ENCODE measurements around the gene MYO1H. TPM values are rescaled to one million over a fixed set of nuclear protein-coding genes. Genes with fewer than 3 reads are reported as not detected.

MYO1H gene
- total and polyA plus RNA-seq, 2 of the 13 experiments (the other 11 are each of a cell fraction or from before 2014, with no cell fraction given) = not detected

DNA sequence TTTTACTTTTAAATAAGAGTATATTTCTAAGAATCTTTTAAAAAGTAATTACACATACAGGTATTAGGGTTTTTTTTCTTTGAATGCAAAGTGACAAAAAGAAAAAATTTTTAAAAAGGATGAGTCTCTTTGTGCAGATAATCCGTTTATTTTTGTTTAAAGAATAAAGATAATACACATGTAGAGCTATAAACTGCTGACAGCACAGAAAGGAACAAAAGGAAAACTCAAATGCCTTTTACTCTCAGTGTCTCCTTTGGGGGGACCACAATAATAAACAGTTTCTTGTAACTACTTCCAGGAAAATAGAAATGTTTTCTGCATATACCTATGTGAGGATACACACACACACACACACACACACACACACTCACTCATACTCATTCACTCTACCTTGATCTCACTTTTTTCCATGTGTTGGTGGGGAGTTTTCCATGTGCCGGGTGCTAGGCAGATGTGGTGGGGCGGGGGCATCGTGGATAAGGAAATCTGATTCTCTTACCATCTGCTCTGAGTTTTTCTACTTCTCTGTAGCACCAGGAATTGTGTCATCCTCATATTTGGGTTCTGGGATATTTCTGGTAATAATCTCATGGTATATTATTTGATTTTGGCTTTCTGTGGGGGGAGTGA is 71.3 kb downstream of the MYO1H start:
- H3K4me3 ChIP-seq (replicated peaks in 1 of 3; ENCODE audit: insufficient read depth in 1 of 3, low read depth in 2 of 3, low read length in 3 of 3) = no peak overlapping the region
- H3K9ac ChIP-seq (ENCODE audit: insufficient read depth, low read depth, low read length) = no peak overlapping the region
- no peaks in the 10 kb centered on the region for H3K36me3 ChIP-seq (replicated peaks in 1 of 2; ENCODE audit: control insufficient read depth in 1 of 2, insufficient read depth in 2 of 2, low read length in 2 of 2)
- CTCF ChIA-PET (ENCODE audit: low intra/inter-chr PET ratio, low total read pairs) = no interaction called here
- no peaks in the 10 kb centered on the region; a peak in 1 of 5 replicates for H3K27me3 ChIP-seq (ENCODE audit: control insufficient read depth in 1 of 2, insufficient read depth in 2 of 2, low read length in 2 of 2)
- no peak overlapping the region for H3K4me2 ChIP-seq (ENCODE audit: low read depth, low read length)
- no TSS peak for BruUV-seq (replicated peaks)
- no peak overlapping the region for H2AFZ ChIP-seq (ENCODE audit: low read length)
- no peaks in the 10 kb centered on the region for H4K20me1 ChIP-seq (ENCODE audit: insufficient read depth, low read length)
- POLR2A ChIA-PET = no interaction called here
- no peaks in the 10 kb centered on the region for H3K9me3 ChIP-seq (ENCODE audit: low read length)
- WGBS (ENCODE audit: low lambda C conversion rate) = 9% methylated on average over 4 of the region's 4 CpGs
- FAIRE-seq (no peak), ATAC-seq (no peak), DNase-seq (ENCODE audit: low spot score) (no peak)
- no peaks in the 10 kb centered on the region for H3K79me2 ChIP-seq (ENCODE audit: insufficient read depth, low read length)
- TF ChIP-seq SIX1 (CRISPR knock-in tag; IDR thresholded peaks at IDR 0.05; ENCODE audit: borderline replicate concordance) = no peak
- TF ChIP-seq, protein P1, sequence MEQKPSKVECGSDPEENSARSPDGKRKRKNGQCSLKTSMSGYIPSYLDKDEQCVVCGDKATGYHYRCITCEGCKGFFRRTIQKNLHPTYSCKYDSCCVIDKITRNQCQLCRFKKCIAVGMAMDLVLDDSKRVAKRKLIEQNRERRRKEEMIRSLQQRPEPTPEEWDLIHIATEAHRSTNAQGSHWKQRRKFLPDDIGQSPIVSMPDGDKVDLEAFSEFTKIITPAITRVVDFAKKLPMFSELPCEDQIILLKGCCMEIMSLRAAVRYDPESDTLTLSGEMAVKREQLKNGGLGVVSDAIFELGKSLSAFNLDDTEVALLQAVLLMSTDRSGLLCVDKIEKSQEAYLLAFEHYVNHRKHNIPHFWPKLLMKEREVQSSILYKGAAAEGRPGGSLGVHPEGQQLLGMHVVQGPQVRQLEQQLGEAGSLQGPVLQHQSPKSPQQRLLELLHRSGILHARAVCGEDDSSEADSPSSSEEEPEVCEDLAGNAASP (CRISPR knock-in tag; IDR thresholded peaks at IDR 0.05; ENCODE audit: borderline replicate concordance) = no peak
- no peak for TF ChIP-seq ZNF333 (CRISPR knock-in tag; IDR thresholded peaks at IDR 0.05; ENCODE audit: borderline replicate concordance)
- TF ChIP-seq CENPT (CRISPR knock-in tag; IDR thresholded peaks at IDR 0.05; ENCODE audit: low read depth) = no peak
- TF ChIP-seq SMYD3 (CRISPR knock-in tag; IDR thresholded peaks at IDR 0.05) = no peak
- no peak for TF ChIP-seq ZNF121 (CRISPR knock-in tag; IDR thresholded peaks at IDR 0.05)
- TF ChIP-seq, protein P2, sequence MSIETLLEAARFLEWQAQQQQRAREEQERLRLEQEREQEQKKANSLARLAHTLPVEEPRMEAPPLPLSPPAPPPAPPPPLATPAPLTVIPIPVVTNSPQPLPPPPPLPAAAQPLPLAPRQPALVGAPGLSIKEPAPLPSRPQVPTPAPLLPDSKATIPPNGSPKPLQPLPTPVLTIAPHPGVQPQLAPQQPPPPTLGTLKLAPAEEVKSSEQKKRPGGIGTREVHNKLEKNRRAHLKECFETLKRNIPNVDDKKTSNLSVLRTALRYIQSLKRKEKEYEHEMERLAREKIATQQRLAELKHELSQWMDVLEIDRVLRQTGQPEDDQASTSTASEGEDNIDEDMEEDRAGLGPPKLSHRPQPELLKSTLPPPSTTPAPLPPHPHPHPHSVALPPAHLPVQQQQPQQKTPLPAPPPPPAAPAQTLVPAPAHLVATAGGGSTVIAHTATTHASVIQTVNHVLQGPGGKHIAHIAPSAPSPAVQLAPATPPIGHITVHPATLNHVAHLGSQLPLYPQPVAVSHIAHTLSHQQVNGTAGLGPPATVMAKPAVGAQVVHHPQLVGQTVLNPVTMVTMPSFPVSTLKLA (IDR thresholded peaks at IDR 0.05) = peak; percentile 51; the same call in 1 of the 2 replicates
- peak; percentile 62 for TF ChIP-seq MAFF (IDR thresholded peaks at IDR 0.05; ENCODE audit: low read depth, low read length)
- peak; percentile 53 to 74 for TF ChIP-seq MAFK (conservative IDR thresholded peaks at IDR 0.05 in 1 of 2, IDR thresholded peaks at IDR 0.05 in 1 of 2; ENCODE audit: low read length in 2 of 2)
- H3K4me1 ChIP-seq (ENCODE audit: insufficient read depth, low read length) = no peaks in the 10 kb centered on the region
- intact Hi-C loops (cut with micrococcal nuclease; ENCODE audit: unreplicated experiment) = no loop called here
- no peak overlapping the region for H3K27ac ChIP-seq (ENCODE audit: extremely low read length, insufficient read depth, low read length)
- in situ Hi-C loops (cut with HindIII; ENCODE audit: extremely low pct_ligation_motif_present, low pct_unique_long_range_greater_than_20kb) = no loop called here

All from HepG2 (cell line).